ENCODE data around the gene KCNJ14. TPM values are rescaled to one million over a fixed set of nuclear protein-coding genes. Genes with fewer than 3 reads are reported as not detected.

Gene KCNJ14
- total RNA-seq, 1 experiment from 2014 or later: 0.31 TPM

GRCh38 chr19:48468772-48469288 is 13.5 kb downstream of the KCNJ14 start:
- in situ Hi-C loops (cut with HindIII; ENCODE audit: low sequenced_read_pairs): no loop called here
- peak; percentile 100 for DNase-seq (ENCODE audit: low spot score)

GRCh38 chr19:48469289-48469881 is 14.0 kb downstream of the KCNJ14 start, which contains the start of gene CYTH2:
Gene CYTH2 (plus strand): TSS chr19:48469369. CDS start chr19:48469508, 139 bp downstream.
- peak; percentile 75 for DNase-seq (ENCODE audit: low spot score)
- in situ Hi-C loops (cut with HindIII; ENCODE audit: low sequenced_read_pairs): no loop called here

GRCh38 chr19:48469934-48470680 is 14.7 kb downstream of the KCNJ14 start:
- in situ Hi-C loops (cut with HindIII; ENCODE audit: low sequenced_read_pairs): no loop called here
- DNase-seq (ENCODE audit: low spot score): no peak

- in situ Hi-C loops (cut with HindIII; ENCODE audit: low sequenced_read_pairs): no loop called here
- DNase-seq (ENCODE audit: low spot score): no peak
Observed at GRCh38 chr19:48470856-48471255, 15.5 kb downstream of the KCNJ14 start.

- no peak for DNase-seq (ENCODE audit: low spot score)
- in situ Hi-C loops (cut with HindIII; ENCODE audit: low sequenced_read_pairs): no loop called here
Observed at GRCh38 chr19:48471836-48472235, 16.5 kb downstream of the KCNJ14 start.

- in situ Hi-C loops (cut with HindIII; ENCODE audit: low sequenced_read_pairs): no loop called here
Observed at GRCh38 chr19:48473161-48473966, 18.0 kb downstream of the KCNJ14 start.

GRCh38 chr19:48474084-48474592 is 18.8 kb downstream of the KCNJ14 start:
- in situ Hi-C loops (cut with HindIII; ENCODE audit: low sequenced_read_pairs): no loop called here
- no peak for DNase-seq (ENCODE audit: low spot score)

More at GRCh38 chr19:48473161-48473966, 18.0 kb downstream of the KCNJ14 start:
- no peak for DNase-seq (ENCODE audit: low spot score)

- no peak for DNase-seq (ENCODE audit: low spot score)
- in situ Hi-C loops (cut with HindIII; ENCODE audit: low sequenced_read_pairs): no loop called here
Observed at GRCh38 chr19:48475369-48476068, 20.1 kb downstream of the KCNJ14 start.

- in situ Hi-C loops (cut with HindIII; ENCODE audit: low sequenced_read_pairs): no loop called here
Observed at GRCh38 chr19:48476176-48476575, 20.8 kb downstream of the KCNJ14 start.

GRCh38 chr19:48477067-48477685 is 21.8 kb downstream of the KCNJ14 start:
- no peak for DNase-seq (ENCODE audit: low spot score)
- in situ Hi-C loops (cut with HindIII; ENCODE audit: low sequenced_read_pairs): no loop called here

More at GRCh38 chr19:48476176-48476575, 20.8 kb downstream of the KCNJ14 start:
- DNase-seq (ENCODE audit: low spot score): no peak

GRCh38 chr19:48477698-48478338 is 22.4 kb downstream of the KCNJ14 start:
- in situ Hi-C loops (cut with HindIII; ENCODE audit: low sequenced_read_pairs): no loop called here
- no peak for DNase-seq (ENCODE audit: low spot score)

GRCh38 chr19:48478339-48479256 is 23.2 kb downstream of the KCNJ14 start:
- in situ Hi-C loops (cut with HindIII; ENCODE audit: low sequenced_read_pairs): no loop called here

GRCh38 chr19:48479686-48480085 is 24.3 kb downstream of the KCNJ14 start:
- in situ Hi-C loops (cut with HindIII; ENCODE audit: low sequenced_read_pairs): no loop called here

More at GRCh38 chr19:48478339-48479256, 23.2 kb downstream of the KCNJ14 start:
- no peak for DNase-seq (ENCODE audit: low spot score)

GRCh38 chr19:48480183-48480557 is 24.8 kb downstream of the KCNJ14 start:
- peak; percentile 82 for DNase-seq (ENCODE audit: low spot score)

More at GRCh38 chr19:48479686-48480085, 24.3 kb downstream of the KCNJ14 start:
- no peak for DNase-seq (ENCODE audit: low spot score)

GRCh38 chr19:48480558-48481500 is 25.5 kb downstream of the KCNJ14 start:
- DNase-seq (ENCODE audit: low spot score): peak; percentile 79
- in situ Hi-C loops (cut with HindIII; ENCODE audit: low sequenced_read_pairs): no loop called here

More at GRCh38 chr19:48480183-48480557, 24.8 kb downstream of the KCNJ14 start:
- in situ Hi-C loops (cut with HindIII; ENCODE audit: low sequenced_read_pairs): no loop called here
